SH-SY5Y (cell line): Measurements from ENCODE around the gene WNK1.

Source experiments
- GATA2 ChIP-seq: IDR thresholded peaks from 2 replicates; pipeline ENCODE4 v1.6.1; 2011; ENCODE audit warnings: mild to moderate bottlenecking, low read depth, low read length
- GATA3 ChIP-seq: IDR thresholded peaks from 2 replicates; pipeline ENCODE4 v1.6.1; 2011; ENCODE audit warnings: low read depth, mild to moderate bottlenecking, low read length, moderate library complexity

Gene WNK1

DNA sequence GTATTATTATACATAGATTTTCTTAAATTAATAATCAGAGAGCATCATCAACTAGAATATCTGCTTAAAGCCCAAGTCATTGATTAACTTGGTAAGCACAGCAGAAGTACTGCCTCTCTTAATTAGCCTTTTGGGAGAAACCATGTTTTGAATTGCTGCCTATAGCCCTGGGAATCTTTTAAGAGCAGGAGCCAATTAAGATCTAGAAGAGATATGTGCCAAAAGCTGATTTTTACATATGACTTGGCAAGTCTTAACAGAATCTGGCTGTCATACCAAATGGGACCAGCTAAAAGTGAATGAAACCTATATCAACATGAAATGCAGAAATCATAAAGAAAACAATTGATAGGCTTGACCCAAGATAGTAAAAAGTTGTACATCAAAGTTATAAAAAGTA is 23.2 kb upstream of the WNK1 start:
- TF ChIP-seq GATA3 (no peak), GATA2 (no peak)

DNA sequence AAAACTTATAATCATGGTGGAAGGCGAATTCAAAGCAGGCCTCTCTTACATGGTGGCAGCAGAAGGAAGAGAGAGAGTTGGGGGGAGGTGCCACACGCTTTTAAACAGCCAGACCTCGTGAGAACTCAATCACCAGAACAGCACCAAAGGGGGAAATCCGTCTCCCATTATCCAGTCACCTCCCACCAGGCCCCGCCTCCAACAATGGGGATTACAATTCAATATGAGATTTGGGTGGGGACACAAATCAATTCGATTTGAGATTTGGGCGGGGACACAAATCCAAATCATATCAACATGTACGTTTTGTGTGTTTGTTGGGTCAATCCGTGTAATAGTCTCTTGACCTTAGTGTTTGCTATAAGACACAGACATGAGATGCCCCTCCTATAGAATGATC is 21.8 kb upstream of the WNK1 start:
- no peak for TF ChIP-seq GATA2
- TF ChIP-seq GATA3: no peak

DNA sequence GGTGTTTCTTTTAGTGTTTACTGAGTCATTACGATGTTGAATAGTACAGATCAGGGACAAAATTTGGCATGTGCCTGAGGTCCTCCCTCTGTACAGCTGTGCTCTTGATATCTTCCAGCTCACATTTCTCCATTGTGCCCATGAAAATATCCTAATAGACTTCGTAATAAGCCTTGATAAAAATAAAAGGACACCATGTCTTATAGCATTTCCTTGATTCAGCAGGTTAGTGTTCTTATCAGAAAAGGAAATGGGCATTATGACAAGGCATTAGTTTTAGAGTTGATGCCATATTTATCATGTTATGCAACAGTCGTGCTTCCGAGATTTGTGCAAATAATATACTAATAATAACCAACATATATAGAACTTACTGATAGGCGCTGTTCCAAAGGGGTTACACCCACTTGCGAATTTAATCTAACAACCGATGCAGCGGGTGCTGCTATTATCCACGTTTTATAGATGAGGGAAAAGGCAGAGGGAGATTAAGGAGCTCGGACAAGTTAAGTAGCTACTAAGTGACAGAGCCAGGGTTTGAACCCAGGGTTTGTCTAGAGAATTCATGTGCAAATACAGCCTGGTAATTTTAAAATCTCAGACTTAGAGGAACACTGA is 15.1 kb upstream of the WNK1 start:
- TF ChIP-seq GATA3 (no peak), GATA2 (no peak)

DNA sequence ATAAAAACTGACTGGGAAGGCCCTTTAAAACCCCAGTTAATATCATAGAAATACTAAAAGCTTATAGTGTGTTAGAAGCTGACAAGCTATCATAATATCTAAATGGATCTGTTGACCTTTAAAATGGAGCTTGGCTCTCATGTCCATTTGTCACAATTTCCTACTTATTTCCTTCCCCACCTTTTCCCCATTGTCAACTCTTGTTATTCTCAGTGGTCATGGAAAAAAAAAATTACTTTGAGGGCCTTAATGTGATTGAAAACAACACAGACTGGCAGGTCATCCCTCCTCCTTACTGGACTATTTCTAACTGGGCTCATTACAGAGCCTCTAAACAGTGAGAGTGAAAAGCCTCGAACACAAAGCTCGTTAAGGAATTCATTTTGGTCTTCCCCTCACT is 13.7 kb upstream of the WNK1 start:
- TF ChIP-seq GATA2 (no peak), GATA3 (no peak)

DNA sequence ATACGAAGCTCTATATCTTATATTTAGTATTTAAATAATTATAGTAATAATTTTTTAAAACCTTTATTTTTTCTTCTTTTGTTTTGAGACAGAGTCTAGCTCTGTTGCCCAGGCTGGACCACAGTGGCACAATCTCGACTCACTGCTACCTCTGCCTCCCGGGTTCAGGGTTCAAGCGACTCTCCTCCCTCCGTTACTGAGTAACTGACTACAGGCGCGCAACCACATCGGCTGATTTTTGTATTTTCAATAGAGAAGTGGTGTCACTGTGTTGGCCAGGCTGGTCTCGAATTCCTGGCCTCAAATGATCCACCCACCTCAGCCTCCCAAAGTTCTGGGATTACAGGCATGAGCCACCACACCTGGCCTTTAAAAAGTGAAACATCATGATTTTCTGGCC is 13.0 kb upstream of the WNK1 start:
- TF ChIP-seq GATA3 (no peak), GATA2 (no peak)

DNA sequence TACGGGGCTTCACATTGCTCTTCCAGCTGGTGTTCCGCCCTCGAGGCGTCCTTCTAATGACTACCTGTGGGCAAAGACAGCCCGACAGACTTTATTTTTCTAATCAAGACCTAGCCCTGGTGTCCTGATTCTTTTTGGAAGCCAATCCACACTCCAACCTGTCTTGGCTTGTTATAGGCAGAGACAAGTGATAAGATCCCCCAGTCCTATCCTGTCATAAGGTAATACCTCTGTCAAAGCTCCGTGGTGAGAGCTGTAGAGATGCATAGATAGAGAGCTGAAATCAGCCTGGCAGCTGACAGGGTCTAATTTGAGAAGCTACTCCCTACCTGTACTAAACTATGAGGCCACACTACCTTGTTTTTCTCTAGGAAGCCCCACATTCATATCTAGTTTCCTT is 11.5 kb upstream of the WNK1 start:
- TF ChIP-seq GATA3: no peak
- no peak for TF ChIP-seq GATA2

DNA sequence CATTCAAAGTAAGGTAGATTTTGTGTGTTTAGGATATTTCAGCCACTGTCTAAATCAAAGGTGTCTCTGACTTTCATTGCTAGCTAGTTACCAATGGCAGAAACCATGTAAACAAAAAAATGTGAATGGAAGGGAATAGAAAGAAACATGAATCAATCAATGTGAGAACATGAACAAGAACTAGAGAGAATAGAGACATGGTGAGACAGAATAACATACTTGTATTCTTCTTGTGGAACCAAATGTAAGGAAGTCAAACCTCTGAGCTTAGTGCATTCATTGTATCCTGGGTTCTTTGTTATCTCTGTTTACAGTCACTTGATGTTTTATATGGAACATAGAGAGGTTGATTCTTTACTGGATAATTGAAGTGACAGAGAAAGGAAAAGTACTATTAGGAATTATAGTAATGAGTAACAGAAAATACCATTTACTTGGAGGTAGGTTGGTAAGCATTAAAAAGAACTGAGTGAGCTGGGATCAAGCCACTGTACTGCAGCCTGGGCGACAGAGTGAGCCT is 2.6 kb upstream of the WNK1 start:
- TF ChIP-seq GATA2: no peak
- no peak for TF ChIP-seq GATA3

DNA sequence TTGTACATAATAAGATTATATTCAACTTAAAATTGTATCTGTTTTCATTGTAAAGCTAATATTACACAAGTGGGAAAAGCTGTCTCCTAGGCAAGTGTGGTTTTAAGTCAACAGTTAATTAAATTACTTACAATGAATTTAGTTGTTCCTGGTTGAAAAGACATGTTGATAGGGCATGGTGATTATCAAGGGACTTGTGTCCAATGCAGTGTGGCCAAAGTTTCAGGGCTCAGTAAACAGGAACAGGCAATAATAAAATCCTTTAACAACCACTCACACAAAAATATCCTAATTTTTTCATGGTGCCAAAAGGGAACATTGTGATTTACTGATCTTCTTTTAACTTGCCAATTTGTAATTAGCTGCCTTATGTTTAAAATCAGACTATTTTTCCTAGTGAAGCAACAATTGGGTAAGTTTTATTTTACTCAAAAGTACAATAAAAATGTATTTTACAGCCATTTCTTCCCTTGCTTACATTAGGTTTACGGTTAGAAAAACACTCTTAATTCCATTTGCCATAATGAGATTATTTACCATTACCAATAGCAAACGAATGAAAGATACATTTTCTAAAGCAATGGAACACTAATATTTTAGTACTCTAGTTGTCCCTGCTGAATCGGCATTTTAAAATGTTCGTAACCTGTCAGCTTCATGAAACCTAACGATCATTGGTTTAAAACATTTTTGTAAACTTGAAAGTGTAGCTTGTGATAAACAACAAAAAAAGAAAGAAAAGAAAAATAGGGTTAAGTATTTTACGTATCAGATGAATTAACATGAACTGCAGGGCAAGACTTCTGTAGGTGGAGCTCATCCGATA is 1.8 kb upstream of the WNK1 start:
- TF ChIP-seq GATA2 (no peak), GATA3 (no peak)

DNA sequence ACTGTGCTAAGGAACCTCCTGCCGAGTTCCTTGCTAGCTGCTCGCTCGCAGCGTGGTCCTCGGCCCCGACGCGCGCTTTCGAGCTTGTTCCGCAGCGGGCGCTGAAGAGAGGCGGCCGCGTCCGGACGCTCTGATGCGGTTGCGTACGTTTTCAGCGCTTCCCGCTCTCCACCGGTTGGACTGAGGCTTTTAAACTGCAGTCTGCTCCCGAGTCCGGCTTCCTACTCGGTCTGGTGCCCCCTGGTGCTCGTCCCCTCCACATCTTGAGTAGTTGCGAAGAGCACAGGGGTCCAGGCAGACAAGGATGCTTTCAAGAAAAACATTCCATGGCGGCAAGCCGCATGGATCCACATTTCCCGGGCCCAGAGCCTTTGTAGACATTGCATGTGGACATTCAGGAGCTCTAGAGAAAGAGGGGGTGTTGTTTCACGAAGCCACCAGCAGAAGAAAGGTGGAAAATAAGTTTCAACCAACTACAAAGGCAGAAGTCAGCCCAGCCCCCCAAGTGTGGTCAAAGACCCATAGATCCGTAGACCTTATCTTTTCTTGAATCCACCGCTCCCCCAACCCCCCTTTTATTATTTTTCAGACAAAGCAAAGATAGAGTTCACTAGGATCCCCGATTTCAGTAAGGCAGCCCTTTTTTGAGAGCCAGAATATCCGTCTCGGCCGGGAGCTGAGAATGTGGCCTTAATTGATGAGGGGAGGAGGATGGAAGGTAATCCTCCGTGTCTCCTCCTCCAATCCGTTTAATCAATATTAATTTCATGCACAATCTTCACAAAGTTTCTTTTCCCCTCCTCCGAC is 984 bp upstream of the WNK1 start:
- TF ChIP-seq GATA2 (no peak), GATA3 (no peak)

DNA sequence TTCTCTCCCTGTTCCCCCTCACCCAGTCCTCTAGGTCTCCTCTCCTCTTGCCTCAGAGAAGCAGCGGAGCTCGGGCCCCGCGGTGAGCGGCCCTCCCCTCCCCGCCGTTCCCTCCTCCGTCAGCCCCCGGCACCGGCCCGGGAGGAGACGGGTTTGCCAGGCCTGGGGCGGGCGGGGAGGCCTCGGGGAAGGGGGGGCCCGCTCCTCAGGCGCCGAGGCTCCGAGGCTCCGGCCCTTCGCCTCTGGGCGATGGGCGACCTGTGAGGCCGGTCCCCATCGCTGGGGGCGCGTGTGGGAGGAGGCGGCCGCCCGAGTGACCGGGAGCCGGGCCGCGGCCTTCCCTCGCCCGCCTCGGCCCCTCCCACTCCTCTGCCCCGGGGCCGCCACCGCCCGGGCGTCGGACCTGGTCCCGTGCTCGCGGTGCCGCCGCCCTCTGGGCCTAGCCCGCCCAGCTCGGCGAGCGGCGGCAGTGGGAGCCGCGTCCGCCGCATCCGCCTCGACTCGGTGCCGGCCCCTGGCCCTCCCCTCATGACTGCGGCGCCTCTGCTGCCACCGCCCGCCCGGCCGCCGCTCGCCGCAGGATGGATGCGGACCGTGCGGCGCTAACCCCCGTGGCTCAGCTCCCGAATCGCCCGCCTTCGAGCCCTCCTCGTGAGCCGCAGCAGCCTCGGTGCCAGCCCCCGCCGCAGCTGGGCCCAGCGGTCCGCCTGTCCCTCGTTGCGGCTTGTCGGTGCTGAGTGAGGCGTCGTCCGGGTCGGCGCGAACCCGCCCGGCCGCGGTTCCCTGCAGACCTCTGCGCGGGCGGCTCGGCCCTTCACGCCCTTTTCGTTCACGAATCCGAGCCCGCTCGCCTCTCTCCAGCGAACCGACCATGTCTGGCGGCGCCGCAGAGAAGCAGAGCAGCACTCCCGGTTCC is 574 bp downstream of the WNK1 start:
- TF ChIP-seq GATA3 (no peak), GATA2 (no peak)

DNA sequence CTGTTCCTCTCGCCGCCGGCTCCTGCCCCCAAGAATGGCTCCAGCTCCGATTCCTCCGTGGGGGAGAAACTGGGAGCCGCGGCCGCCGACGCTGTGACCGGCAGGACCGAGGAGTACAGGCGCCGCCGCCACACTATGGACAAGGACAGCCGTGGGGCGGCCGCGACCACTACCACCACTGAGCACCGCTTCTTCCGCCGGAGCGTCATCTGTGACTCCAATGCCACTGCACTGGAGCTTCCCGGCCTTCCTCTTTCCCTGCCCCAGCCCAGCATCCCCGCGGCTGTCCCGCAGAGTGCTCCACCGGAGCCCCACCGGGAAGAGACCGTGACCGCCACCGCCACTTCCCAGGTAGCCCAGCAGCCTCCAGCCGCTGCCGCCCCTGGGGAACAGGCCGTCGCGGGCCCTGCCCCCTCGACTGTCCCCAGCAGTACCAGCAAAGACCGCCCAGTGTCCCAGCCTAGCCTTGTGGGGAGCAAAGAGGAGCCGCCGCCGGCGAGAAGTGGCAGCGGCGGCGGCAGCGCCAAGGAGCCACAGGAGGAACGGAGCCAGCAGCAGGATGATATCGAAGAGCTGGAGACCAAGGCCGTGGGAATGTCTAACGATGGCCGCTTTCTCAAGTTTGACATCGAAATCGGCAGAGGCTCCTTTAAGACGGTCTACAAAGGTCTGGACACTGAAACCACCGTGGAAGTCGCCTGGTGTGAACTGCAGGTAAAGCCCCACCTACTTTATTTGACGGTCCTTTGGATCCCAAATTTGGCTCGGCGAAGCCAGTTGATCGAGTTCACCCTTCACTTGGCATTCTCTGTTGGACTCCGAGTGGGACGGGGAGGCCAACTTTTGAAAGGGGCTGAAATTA is 1.5 kb downstream of the WNK1 start:
- TF ChIP-seq GATA2 (no peak), GATA3 (no peak)

DNA sequence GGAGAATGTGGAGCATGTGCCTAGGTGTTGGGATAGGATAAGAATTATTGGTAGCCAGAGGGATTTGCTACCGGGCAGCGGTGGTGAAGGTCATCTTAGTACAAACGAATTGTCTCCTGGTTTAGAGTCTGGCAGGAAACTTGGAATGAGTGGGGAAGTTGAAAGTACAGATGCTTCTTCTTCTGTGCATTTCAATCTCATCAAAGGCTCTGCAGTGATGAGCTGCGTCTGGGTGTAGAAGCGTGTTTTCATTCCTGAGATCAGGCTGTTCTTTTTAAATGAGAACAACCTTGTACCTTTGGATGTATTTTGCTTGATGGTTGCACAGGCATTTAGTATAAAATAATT is 2.1 kb downstream of the WNK1 start:
- TF ChIP-seq GATA3: no peak
- TF ChIP-seq GATA2: no peak
